ENCODE data around the gene RBM15B. TPM values are rescaled to one million over a fixed set of nuclear protein-coding genes. Genes with fewer than 3 reads are reported as not detected.
"Not testable (repeated sequence)": the region's sequence is repeated elsewhere in the genome, so short reads cannot be mapped to it uniquely, and the experiment has no call there.

RBM15B gene
- total RNA-seq, 1 donor from 2014 or later, result 23.5 TPM

DNA sequence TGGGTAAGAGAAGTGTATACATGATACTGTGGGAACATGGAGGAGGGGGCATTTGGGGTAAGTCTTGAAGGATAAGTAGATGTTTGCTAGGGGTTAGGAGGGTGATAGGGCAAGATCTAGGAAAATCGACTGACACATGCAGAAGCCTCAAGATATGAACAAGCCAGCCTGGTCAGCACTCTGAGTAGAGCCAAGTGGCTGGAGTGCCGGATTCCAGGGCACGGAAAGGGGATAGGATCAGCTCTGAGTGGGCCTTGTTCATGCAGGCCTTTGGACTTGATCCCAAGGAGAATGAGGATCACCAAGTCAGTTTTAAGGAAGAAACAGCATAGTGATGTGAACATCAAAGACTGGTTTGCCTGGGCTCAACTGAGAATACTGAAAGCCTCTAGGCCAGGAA, 30.3 kb upstream of the RBM15B start:
- Mint-ChIP-seq H3K27ac (ENCODE audit: unreplicated experiment) (no peak overlapping the region), H3K9me3 (ENCODE audit: unreplicated experiment) (peaks cover 8% of the 10 kb centered on the region), H3K4me3 (ENCODE audit: unreplicated experiment) (no peak overlapping the region), H3K4me1 (ENCODE audit: low read depth, unreplicated experiment) (no peaks in the 10 kb centered on the region), H3K27me3 (ENCODE audit: low read depth, unreplicated experiment) (peaks cover 6% of the 10 kb centered on the region), H3K36me3 (ENCODE audit: low read depth, unreplicated experiment) (peaks cover 10% of the 10 kb centered on the region)
- no peak for DNase-seq (ENCODE audit: low read depth)
- Histone ChIP-seq H3K9me3 (ENCODE audit: insufficient read depth, low read depth, low read length) (no peaks in the 10 kb centered on the region), H3K9ac (ENCODE audit: low read length) (no peak overlapping the region), H3K27ac (ENCODE audit: low read depth, low read length) (no peak overlapping the region), H3K27me3 (ENCODE audit: insufficient read depth, low read length) (no peaks in the 10 kb centered on the region), H3K36me3 (ENCODE audit: insufficient read depth, low read length) (no peaks in the 10 kb centered on the region), H4K20me1 (ENCODE audit: insufficient read depth, low read length) (no peaks in the 10 kb centered on the region), H2AFZ (ENCODE audit: low read depth, low read length) (no peak overlapping the region), H3K79me2 (ENCODE audit: insufficient read depth, low read length) (no peaks in the 10 kb centered on the region), H3K4me2 (ENCODE audit: low read length) (no peak overlapping the region), H3K4me3 (ENCODE audit: insufficient read depth, low read depth, low read length) (no peak overlapping the region), H3K4me1 (ENCODE audit: insufficient read depth, low read length) (no peaks in the 10 kb centered on the region)
- TF ChIP-seq EZH2 (IDR thresholded peaks at IDR 0.05; ENCODE audit: insufficient read depth, low read length) (no peak), CTCF (IDR thresholded peaks at IDR 0.05; ENCODE audit: insufficient read depth, low read depth, low read length) (no peak)
- FAIRE-seq, result no peak

DNA sequence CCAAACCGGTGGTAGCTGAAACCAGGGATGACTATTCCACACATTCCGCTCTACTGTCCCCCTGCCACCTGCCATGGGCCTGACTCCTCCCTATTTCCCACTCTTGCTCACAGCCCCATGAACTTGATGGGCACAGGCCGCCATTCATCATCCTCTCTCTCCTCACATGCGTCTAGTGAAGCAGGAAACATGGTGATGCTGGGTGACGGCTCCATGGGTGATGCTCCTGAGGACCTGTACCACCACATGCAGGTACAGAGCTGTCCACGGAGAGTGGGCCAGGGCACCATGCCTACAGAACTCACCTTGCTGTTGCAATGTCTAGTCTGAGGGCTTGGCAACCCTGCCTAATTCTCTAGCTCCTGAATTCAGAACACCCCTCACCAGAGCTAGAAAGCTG, 29.3 kb upstream of the RBM15B start:
- no peaks in the 10 kb centered on the region for H3K4me1 ChIP-seq (ENCODE audit: insufficient read depth, low read length)
- peaks cover 3% of the 10 kb centered on the region for H3K36me3 Mint-ChIP-seq (ENCODE audit: low read depth, unreplicated experiment)
- no peak overlapping the region for H3K4me2 ChIP-seq (ENCODE audit: low read length)
- no peak overlapping the region for H3K4me3 ChIP-seq (ENCODE audit: insufficient read depth, low read depth, low read length)
- no peaks in the 10 kb centered on the region for H3K27me3 ChIP-seq (ENCODE audit: insufficient read depth, low read length)
- no peak overlapping the region for H2AFZ ChIP-seq (ENCODE audit: low read depth, low read length)
- no peak overlapping the region for H3K27ac ChIP-seq (ENCODE audit: low read depth, low read length)
- TF ChIP-seq EZH2 (IDR thresholded peaks at IDR 0.05; ENCODE audit: insufficient read depth, low read length) (no peak), CTCF (IDR thresholded peaks at IDR 0.05; ENCODE audit: insufficient read depth, low read depth, low read length) (no peak)
- H3K9me3 ChIP-seq (ENCODE audit: insufficient read depth, low read depth, low read length), result no peaks in the 10 kb centered on the region
- H3K79me2 ChIP-seq (ENCODE audit: insufficient read depth, low read length), result no peaks in the 10 kb centered on the region
- H3K9me3 Mint-ChIP-seq (ENCODE audit: unreplicated experiment), result peaks cover 11% of the 10 kb centered on the region
- H4K20me1 ChIP-seq (ENCODE audit: insufficient read depth, low read length), result no peaks in the 10 kb centered on the region
- no peak for FAIRE-seq
- H3K27me3 Mint-ChIP-seq (ENCODE audit: low read depth, unreplicated experiment), result peaks cover 5% of the 10 kb centered on the region
- H3K4me3 Mint-ChIP-seq (ENCODE audit: unreplicated experiment), result no peak overlapping the region
- no peaks in the 10 kb centered on the region for H3K36me3 ChIP-seq (ENCODE audit: insufficient read depth, low read length)
- H3K27ac Mint-ChIP-seq (ENCODE audit: unreplicated experiment), result no peak overlapping the region
- DNase-seq (ENCODE audit: low read depth), result no peak
- no peaks in the 10 kb centered on the region for H3K4me1 Mint-ChIP-seq (ENCODE audit: low read depth, unreplicated experiment)
- no peak overlapping the region for H3K9ac ChIP-seq (ENCODE audit: low read length)

- Mint-ChIP-seq H3K36me3 (ENCODE audit: low read depth, unreplicated experiment) (peaks cover 2% of the 10 kb centered on the region), H3K27ac (ENCODE audit: unreplicated experiment) (no peak overlapping the region), H3K4me1 (ENCODE audit: low read depth, unreplicated experiment) (no peaks in the 10 kb centered on the region), H3K9me3 (ENCODE audit: unreplicated experiment) (peaks cover 13% of the 10 kb centered on the region), H3K27me3 (ENCODE audit: low read depth, unreplicated experiment) (peaks cover 5% of the 10 kb centered on the region), H3K4me3 (ENCODE audit: unreplicated experiment) (no peak overlapping the region)
- H3K79me2 ChIP-seq (ENCODE audit: insufficient read depth, low read length), result no peaks in the 10 kb centered on the region
- FAIRE-seq (no peak), DNase-seq (ENCODE audit: low read depth) (no peak)
- H3K4me2 ChIP-seq (ENCODE audit: low read length), result no peak overlapping the region
- H2AFZ ChIP-seq (ENCODE audit: low read depth, low read length), result no peak overlapping the region
- no peak for TF ChIP-seq CTCF (IDR thresholded peaks at IDR 0.05; ENCODE audit: insufficient read depth, low read depth, low read length)
- TF ChIP-seq EZH2 (IDR thresholded peaks at IDR 0.05; ENCODE audit: insufficient read depth, low read length), result no peak
- no peaks in the 10 kb centered on the region for H3K4me1 ChIP-seq (ENCODE audit: insufficient read depth, low read length)
- no peaks in the 10 kb centered on the region for H3K9me3 ChIP-seq (ENCODE audit: insufficient read depth, low read depth, low read length)
- no peaks in the 10 kb centered on the region for H3K27me3 ChIP-seq (ENCODE audit: insufficient read depth, low read length)
- H4K20me1 ChIP-seq (ENCODE audit: insufficient read depth, low read length), result no peaks in the 10 kb centered on the region
- no peaks in the 10 kb centered on the region for H3K36me3 ChIP-seq (ENCODE audit: insufficient read depth, low read length)
- no peak overlapping the region for H3K9ac ChIP-seq (ENCODE audit: low read length)
- H3K4me3 ChIP-seq (ENCODE audit: insufficient read depth, low read depth, low read length), result no peak overlapping the region
- H3K27ac ChIP-seq (ENCODE audit: low read depth, low read length), result no peak overlapping the region
These were observed 28.6 kb upstream of the RBM15B start for GRCh38 chr3:51362476-51362875.

- not testable (repeated sequence) for H3K4me2 ChIP-seq (ENCODE audit: low read length); H3K27ac ChIP-seq (ENCODE audit: low read depth, low read length); H3K36me3 ChIP-seq (ENCODE audit: insufficient read depth, low read length); FAIRE-seq; H3K4me1 Mint-ChIP-seq (ENCODE audit: low read depth, unreplicated experiment); H3K27me3 Mint-ChIP-seq (ENCODE audit: low read depth, unreplicated experiment); H3K4me3 Mint-ChIP-seq (ENCODE audit: unreplicated experiment); H3K27ac Mint-ChIP-seq (ENCODE audit: unreplicated experiment); H3K79me2 ChIP-seq (ENCODE audit: insufficient read depth, low read length); H3K9me3 ChIP-seq (ENCODE audit: insufficient read depth, low read depth, low read length); H3K27me3 ChIP-seq (ENCODE audit: insufficient read depth, low read length); H2AFZ ChIP-seq (ENCODE audit: low read depth, low read length); H3K4me3 ChIP-seq (ENCODE audit: insufficient read depth, low read depth, low read length); H3K36me3 Mint-ChIP-seq (ENCODE audit: low read depth, unreplicated experiment); DNase-seq (ENCODE audit: low read depth); H4K20me1 ChIP-seq (ENCODE audit: insufficient read depth, low read length); H3K4me1 ChIP-seq (ENCODE audit: insufficient read depth, low read length); H3K9ac ChIP-seq (ENCODE audit: low read length)
- peaks cover 13% of the 10 kb centered on the region for H3K9me3 Mint-ChIP-seq (ENCODE audit: unreplicated experiment)
These were observed 22.8 kb upstream of the RBM15B start for GRCh38 chr3:51368276-51368675.

All from astrocyte (in vitro differentiated cells and primary cell).